ENCODE measurements around the gene PTPN9. TPM values are rescaled to one million over a fixed set of nuclear protein-coding genes. Genes with fewer than 3 reads are reported as not detected.

PTPN9 gene
- total and polyA plus RNA-seq, 2 of the 4 experiments (the other 2 are of a cell fraction) = 26.5 to 38.9 TPM

DNA sequence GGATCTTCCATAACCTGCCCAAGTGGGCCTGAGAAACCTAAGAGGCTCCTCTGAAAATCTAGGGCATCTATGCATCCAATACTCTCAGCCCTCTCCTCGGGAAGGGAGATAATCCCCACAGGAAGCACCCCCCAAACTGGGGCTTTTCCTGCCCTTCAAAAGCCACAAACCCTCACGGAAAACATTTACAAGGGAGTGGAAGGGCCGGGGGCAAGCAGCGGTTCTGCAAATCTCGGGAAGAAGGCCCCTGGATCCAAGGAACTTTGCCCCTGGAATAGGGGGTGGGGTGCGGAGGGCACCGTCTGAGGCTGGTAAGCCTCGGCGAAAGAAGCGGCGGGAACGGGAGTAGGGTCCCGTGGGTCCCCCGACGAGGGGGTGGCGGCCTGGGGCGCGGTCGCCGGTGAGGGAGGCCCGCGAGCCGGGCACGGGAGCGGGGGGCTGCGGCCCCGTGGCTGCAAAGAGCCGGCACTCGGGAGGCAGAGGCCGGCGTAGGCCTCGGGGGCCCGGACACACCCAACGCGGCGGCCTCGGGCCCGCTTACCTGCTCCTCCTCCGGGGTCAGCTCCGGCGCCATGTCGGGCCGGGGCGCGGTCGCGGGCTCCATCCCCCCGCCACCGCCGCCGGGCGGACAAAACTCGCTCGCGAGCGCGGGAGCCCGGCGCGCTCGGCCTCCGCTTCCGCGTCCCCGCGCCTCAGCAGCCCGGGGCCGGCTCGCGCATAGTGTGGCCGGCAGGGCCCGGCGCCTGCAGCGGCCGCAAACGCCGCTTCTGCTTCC lies 755 bp downstream of the PTPN9 start:
- TF ChIP-seq MXI1 (IDR thresholded peaks at IDR 0.05; ENCODE audit: borderline replicate concordance, low read depth, low read length) (no peak; the same call in 1 of the 2 replicates), CEBPB (IDR thresholded peaks at IDR 0.05; ENCODE audit: low read depth, low read length) (no peak), POLR2A (IDR thresholded peaks at IDR 0.05; ENCODE audit: low read depth, low read length) (no peak)
- TF ChIP-seq, protein P1, sequence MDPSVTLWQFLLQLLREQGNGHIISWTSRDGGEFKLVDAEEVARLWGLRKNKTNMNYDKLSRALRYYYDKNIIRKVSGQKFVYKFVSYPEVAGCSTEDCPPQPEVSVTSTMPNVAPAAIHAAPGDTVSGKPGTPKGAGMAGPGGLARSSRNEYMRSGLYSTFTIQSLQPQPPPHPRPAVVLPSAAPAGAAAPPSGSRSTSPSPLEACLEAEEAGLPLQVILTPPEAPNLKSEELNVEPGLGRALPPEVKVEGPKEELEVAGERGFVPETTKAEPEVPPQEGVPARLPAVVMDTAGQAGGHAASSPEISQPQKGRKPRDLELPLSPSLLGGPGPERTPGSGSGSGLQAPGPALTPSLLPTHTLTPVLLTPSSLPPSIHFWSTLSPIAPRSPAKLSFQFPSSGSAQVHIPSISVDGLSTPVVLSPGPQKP (IDR thresholded peaks at IDR 0.05; ENCODE audit: borderline replicate concordance, low read depth, low read length) = no peak
- CTCF ChIA-PET = interaction anchor here (0.8 to 1.2 kb wide), 4 partner anchors 12 to 70 kb away, joined by 3 to 5 read pairs (median 3); no protein-coding TSS in a partner anchor
- peak overlapping the region; percentile 84 for H2AFZ ChIP-seq (replicated peaks; ENCODE audit: low read length, poor library complexity)
- H4K8ac ChIP-seq (ENCODE audit: low read depth in 2 of 2, low read length in 2 of 2) = peak overlapping the region; percentile 21 to 84
- H4K91ac ChIP-seq (ENCODE audit: insufficient read depth, low read depth, low read length) = peak overlapping the region; percentile 73
- H3K23ac ChIP-seq (ENCODE audit: low read depth, low read length) = peak overlapping the region; percentile 96
- H2AK5ac ChIP-seq (ENCODE audit: low read depth, low read length) = peak overlapping the region; percentile 37
- no peaks in the 10 kb centered on the region for H3K27me3 ChIP-seq (ENCODE audit: control insufficient read depth, insufficient read depth, low read length)
- H2AK9ac ChIP-seq (replicated peaks; ENCODE audit: low read depth, low read length, poor library complexity) = peak overlapping the region; percentile 99
- no peak for DNase-seq
- peak overlapping the region; percentile 46 for H2BK5ac ChIP-seq (ENCODE audit: low read depth, low read length, poor library complexity, severe bottlenecking)
- ATAC-seq (ENCODE audit: low read depth) = peak; percentile 38
- H3K79me1 ChIP-seq (ENCODE audit: low read depth in 1 of 2, low read length in 2 of 2) = peaks cover 5 to 36% of the 10 kb centered on the region in 2 experiments; a peak in 3 of 4 replicates
- H3K56ac ChIP-seq (ENCODE audit: extremely low read depth, insufficient read depth, low read length) = peak overlapping the region; percentile 84
- peak overlapping the region; percentile 66 for H4K5ac ChIP-seq (ENCODE audit: low read depth, low read length)
- no peak overlapping the region for H2BK15ac ChIP-seq (ENCODE audit: low read depth, low read length)
- 0% methylated on average over 27 of the region's 77 CpGs; no CpG with 5 or more reads in 1 of the 2 experiments for WGBS, 2 experiments (ENCODE audit: extremely low coverage in 2 of 2, insufficient read length in 1 of 2)
- peak overlapping the region; percentile 61 for H3K18ac ChIP-seq (ENCODE audit: low read depth, low read length)
- peak overlapping the region; percentile 93 for H3K14ac ChIP-seq (replicated peaks; ENCODE audit: low read depth, low read length)
- H3K9me3 ChIP-seq (ENCODE audit: control insufficient read depth, insufficient read depth, low read length) = no peaks in the 10 kb centered on the region
- POLR2A ChIA-PET (ENCODE audit: unreplicated experiment) = interaction anchor here (0.6 kb wide), 1 partner anchor 12 kb away, joined by 3 read pairs; no protein-coding TSS in a partner anchor
- peaks cover 7% of the 10 kb centered on the region for H3K9me1 ChIP-seq (ENCODE audit: insufficient read depth, low read length)
- no peaks in the 10 kb centered on the region; the same call in 1 of the 2 replicates for H3K36me3 ChIP-seq (ENCODE audit: control insufficient read depth, insufficient read depth, low read length)
- peak overlapping the region; percentile 93 for H3K4ac ChIP-seq (ENCODE audit: low read depth, low read length)
- no peak overlapping the region for H2BK20ac ChIP-seq (ENCODE audit: low read depth, low read length)
- no TSS peak for BruUV-seq (replicated peaks)
- dilution Hi-C loops (cut with HindIII; ENCODE audit: low sequenced_read_pairs, unreplicated experiment) = no loop called here
- intact Hi-C loops (cut with micrococcal nuclease) = loop anchor here (2.0 to 5.0 kb wide), 4 partner anchors 44 to 94 kb away; no protein-coding TSS in a partner anchor
- peaks cover 5% of the 10 kb centered on the region for H3K4me1 ChIP-seq (ENCODE audit: control insufficient read depth, insufficient read depth, low read length)
- H3K4me3 ChIP-seq (ENCODE audit: insufficient read depth, low read depth, low read length) = peak overlapping the region; percentile 83
- peaks cover 25% of the 10 kb centered on the region for H4K20me1 ChIP-seq (ENCODE audit: insufficient read depth, low read length)
- peak overlapping the region; percentile 96 for H3K4me2 ChIP-seq (ENCODE audit: low read depth, low read length)
- in situ Hi-C loops (cut with MboI; ENCODE audit: low sequenced_read_pairs) = no loop called here
- peak overlapping the region; percentile 46 for H2BK120ac ChIP-seq (ENCODE audit: low read depth, low read length)
- peak overlapping the region; percentile 95 for H3K9ac ChIP-seq (ENCODE audit: low read depth, low read length)
- peak overlapping the region; percentile 83 for H3K27ac ChIP-seq (ENCODE audit: insufficient read depth, low read length)
